ENCODE measurements around the gene RAD51B.

Gene RAD51B

DNA sequence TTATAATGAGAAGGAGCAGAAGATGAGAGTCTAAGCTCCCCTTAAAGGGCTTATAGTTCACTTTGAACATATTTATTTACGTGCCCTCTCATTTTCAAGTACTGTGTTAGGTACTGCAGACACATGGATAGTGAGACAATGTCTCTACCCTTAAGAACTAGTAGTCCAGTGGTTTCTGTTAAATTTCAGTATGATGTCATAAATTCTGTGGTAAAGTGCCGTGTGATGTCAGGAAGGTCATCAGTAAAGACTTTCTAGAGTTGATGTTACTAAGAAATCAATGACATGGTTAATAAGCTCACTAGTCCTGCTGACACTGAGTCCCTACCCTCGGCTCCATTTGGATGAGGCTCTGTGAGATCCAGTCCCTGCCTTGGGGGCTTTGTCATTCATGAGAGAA is 497.7 kb downstream of the RAD51B start:
- H3K4me3 ChIP-seq (replicated peaks; ENCODE audit: low read depth, low read length), result no peak overlapping the region
- TF ChIP-seq, protein P1, sequence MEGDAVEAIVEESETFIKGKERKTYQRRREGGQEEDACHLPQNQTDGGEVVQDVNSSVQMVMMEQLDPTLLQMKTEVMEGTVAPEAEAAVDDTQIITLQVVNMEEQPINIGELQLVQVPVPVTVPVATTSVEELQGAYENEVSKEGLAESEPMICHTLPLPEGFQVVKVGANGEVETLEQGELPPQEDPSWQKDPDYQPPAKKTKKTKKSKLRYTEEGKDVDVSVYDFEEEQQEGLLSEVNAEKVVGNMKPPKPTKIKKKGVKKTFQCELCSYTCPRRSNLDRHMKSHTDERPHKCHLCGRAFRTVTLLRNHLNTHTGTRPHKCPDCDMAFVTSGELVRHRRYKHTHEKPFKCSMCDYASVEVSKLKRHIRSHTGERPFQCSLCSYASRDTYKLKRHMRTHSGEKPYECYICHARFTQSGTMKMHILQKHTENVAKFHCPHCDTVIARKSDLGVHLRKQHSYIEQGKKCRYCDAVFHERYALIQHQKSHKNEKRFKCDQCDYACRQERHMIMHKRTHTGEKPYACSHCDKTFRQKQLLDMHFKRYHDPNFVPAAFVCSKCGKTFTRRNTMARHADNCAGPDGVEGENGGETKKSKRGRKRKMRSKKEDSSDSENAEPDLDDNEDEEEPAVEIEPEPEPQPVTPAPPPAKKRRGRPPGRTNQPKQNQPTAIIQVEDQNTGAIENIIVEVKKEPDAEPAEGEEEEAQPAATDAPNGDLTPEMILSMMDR (IDR thresholded peaks at IDR 0.05; ENCODE audit: low read length, missing control alignments), result no peak
- no peak for DNase-seq (ENCODE audit: low read depth)

DNA sequence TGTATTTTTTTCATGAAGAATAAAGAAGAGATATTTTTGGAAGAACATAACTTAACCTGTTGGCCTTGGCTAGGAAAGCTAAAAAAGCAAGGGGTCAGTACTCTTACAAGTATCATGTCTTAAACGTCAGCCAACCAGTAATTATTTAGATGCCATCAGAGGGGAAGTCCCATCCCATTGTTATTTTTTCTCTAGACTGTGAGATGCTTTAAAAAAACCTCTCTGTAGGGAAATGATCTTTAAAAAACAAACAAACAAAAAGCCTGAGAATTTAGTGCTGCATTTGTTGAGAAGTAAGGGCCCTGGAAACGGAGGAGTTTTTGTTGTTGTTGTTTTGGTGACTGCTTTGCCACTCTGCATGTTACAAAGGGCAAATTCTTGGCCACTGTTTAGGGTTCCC is 499.2 kb downstream of the RAD51B start:
- TF ChIP-seq, protein P1 (IDR thresholded peaks at IDR 0.05; ENCODE audit: low read length, missing control alignments), result no peak
- DNase-seq (ENCODE audit: low read depth), result no peak
- no peak overlapping the region for H3K4me3 ChIP-seq (replicated peaks; ENCODE audit: low read depth, low read length)

DNA sequence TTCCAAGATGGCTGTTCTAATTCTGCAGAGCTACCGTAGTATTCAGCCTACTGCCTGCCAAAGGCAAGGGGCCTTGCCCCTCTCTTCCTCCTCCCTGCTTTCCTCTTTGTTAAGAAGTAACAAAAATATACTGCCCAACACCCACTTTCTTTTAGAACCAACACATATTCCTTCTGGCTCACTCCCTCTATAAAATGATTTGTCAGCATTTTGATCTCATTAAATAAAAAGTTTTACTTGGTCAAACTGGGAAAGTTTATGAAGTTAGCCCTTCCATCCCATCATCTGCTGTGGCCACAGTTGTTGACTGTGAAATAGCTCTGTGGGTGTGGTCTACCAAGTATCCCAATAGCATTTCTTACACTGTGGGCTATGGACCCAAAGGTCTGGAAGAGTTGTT is 500.9 kb downstream of the RAD51B start:
- TF ChIP-seq, protein P1 (IDR thresholded peaks at IDR 0.05; ENCODE audit: low read length, missing control alignments), result no peak
- no peak for DNase-seq (ENCODE audit: low read depth)

DNA sequence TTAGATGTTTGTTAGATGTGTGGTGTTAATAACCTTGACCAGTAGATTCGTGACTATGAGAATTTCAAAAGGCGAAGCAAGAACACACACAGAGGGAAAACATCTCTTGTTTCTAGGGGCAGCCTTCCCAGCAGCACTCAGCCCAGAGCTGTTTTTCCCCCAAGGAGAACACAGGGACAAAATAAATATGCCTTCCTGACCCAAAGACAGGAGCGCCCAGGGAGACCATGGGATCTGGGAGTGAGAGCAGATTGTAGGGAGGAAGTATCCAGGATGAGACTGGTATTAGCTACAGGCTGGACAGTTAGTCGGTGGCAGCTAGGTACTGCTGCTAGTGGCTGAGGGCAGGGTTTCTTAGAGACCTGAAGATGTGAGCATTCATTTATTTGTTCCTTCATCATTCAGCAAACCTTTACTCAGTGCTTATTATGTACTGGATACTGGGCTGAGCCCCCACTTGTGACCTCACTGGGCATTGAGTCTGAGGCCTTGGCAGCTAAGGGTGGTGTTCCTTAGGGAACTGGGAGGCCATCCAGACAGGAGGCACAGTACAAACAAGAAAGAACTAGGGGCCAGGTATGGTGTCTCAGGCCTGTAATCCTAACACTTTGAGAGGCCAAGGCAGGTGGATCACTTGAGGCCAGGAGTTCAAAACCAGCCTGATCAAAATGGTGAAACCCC is 503.5 kb downstream of the RAD51B start:
- TF ChIP-seq, protein P1 (IDR thresholded peaks at IDR 0.05; ENCODE audit: low read length, missing control alignments), result no peak
- no peak overlapping the region for H3K4me3 ChIP-seq (replicated peaks; ENCODE audit: low read depth, low read length)
- DNase-seq (ENCODE audit: low read depth), result no peak

More for the DNA sequence above, 500.9 kb downstream of the RAD51B start:
- H3K4me3 ChIP-seq (replicated peaks; ENCODE audit: low read depth, low read length), result no peak overlapping the region

DNA sequence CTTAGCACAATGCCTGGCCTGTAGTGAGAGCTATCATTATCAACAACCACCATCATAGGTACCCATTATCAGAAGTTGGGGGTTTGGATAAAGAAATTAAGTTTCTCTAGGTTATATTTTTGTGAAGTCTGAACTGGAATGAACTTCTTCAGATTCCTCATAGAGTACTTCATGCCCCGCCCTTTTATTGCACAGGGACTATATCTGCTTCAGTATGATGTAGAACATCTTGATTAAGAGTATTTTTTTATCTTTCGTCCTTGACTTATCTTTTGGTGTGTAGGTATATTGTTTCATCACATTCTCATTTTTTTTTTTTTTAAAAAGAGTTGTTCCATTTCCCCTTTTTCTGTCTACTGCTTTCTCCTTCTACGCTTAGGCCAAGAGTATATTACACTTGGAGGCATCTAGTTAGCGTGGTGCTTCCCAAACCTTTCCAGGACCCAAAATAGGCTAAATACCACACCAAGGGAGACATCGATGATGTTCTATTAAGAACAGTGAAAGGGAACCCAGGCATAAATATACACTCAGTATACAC is 505.8 kb downstream of the RAD51B start:
- TF ChIP-seq, protein P1 (IDR thresholded peaks at IDR 0.05; ENCODE audit: low read length, missing control alignments), result no peak
- DNase-seq (ENCODE audit: low read depth), result no peak
- no peak overlapping the region for H3K4me3 ChIP-seq (replicated peaks; ENCODE audit: low read depth, low read length)

DNA sequence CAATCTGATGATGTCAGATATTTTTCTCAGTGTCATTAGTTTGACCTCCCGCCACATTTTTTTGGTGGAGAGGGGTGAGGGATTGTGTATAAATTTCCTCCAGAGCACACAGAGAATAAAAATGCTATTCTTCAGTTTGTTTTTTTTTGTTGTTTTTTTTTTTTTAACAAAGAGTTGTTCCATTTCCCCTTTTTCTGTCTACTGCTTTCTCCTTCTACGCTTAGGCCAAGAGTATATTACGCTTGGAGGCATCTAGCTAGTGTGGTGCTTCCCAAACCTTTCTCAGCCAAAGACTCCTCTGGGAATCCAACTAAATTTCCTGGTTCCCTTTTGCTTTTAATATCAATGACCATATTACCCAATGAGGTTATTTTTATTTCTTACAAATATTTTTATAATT is 507.7 kb downstream of the RAD51B start:
- H3K4me3 ChIP-seq (replicated peaks; ENCODE audit: low read depth, low read length), result no peak overlapping the region
- TF ChIP-seq, protein P1 (IDR thresholded peaks at IDR 0.05; ENCODE audit: low read length, missing control alignments), result no peak
- DNase-seq (ENCODE audit: low read depth), result no peak

DNA sequence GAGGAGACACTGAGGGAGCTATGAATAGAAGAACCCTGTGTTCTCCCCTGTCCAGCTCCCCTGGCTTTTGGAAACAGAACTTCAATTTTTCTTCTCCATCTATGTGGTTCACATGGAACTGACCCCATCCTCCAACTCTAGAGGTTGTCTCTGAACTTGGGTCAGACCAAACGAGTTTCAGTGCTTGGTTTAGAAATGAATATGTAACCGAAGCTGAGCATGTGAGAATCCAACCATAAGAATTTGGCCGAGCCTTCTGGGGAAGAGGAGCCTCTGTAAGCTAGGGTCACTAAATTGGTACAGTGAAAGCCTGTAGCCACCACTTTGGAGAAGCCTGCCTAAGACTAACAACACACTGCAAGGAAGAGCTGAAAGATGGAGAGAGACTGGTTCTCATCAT is 508.9 kb downstream of the RAD51B start:
- no peak overlapping the region for H3K4me3 ChIP-seq (replicated peaks; ENCODE audit: low read depth, low read length)
- no peak for DNase-seq (ENCODE audit: low read depth)
- TF ChIP-seq, protein P1 (IDR thresholded peaks at IDR 0.05; ENCODE audit: low read length, missing control alignments), result no peak
